Central memory CD8-positive, alpha-beta T cell (primary cell): ENCODE measurements around the gene TLE4.

Source experiments
- ATAC-seq: fragments of 150-1000 bp; cut with Tn5 transposase; replicated peaks from 2 replicates; pipeline ENCODE4 v1.10.0; 2022; ENCODE audit warnings: mild to moderate bottlenecking, moderate FRiP score, moderate number of reproducible peaks; ENCODE audit not compliant: poor library complexity, severe bottlenecking; ENCODE audit errors: extremely low read depth
- DNase-seq, 2 donors: peaks; one replicate each; pipeline ENCODE4 v3.0.0; 2021; ENCODE audit warnings: low spot score in 2 of 2
- H3K27ac Mint-ChIP-seq: one replicate; pipeline ENCODE4 v1.8.0; 2022; ENCODE audit warnings: low read depth, mild to moderate bottlenecking, moderate library complexity, mixed read lengths
- H3K27me3 Mint-ChIP-seq: one replicate; pipeline ENCODE4 v1.8.0; 2022; ENCODE audit warnings: mixed read lengths
- H3K36me3 Mint-ChIP-seq: one replicate; pipeline ENCODE4 v1.8.0; 2022; ENCODE audit warnings: mild to moderate bottlenecking, moderate library complexity, mixed read lengths; ENCODE audit not compliant: insufficient read depth
- H3K4me1 Mint-ChIP-seq: one replicate; pipeline ENCODE4 v1.8.0; 2022; ENCODE audit warnings: mixed read lengths
- H3K4me3 Mint-ChIP-seq: one replicate; pipeline ENCODE4 v1.8.0; 2022; ENCODE audit warnings: mild to moderate bottlenecking, moderate library complexity, mixed read lengths
- H3K9me3 Mint-ChIP-seq: one replicate; pipeline ENCODE4 v1.8.0; 2022; ENCODE audit warnings: mixed read lengths

The TLE4 gene

GRCh38 chr9:79655551-79655950 is 83.8 kb downstream of the TLE4 start:
- ATAC-seq (no peak), DNase-seq (no peak)
- Mint-ChIP-seq H3K4me1 (peaks cover 20% of the 10 kb centered on the region), H3K27me3 (no peaks in the 10 kb centered on the region), H3K36me3 (peaks cover 18% of the 10 kb centered on the region), H3K27ac (no peak overlapping the region), H3K9me3 (no peaks in the 10 kb centered on the region), H3K4me3 (no peak overlapping the region)

GRCh38 chr9:79656169-79656568 is 84.4 kb downstream of the TLE4 start:
- Mint-ChIP-seq H3K9me3 (no peaks in the 10 kb centered on the region), H3K4me1 (peaks cover 18% of the 10 kb centered on the region)

GRCh38 chr9:79657891-79658290 is 86.1 kb downstream of the TLE4 start:
- H3K4me3 Mint-ChIP-seq, result no peak overlapping the region
- H3K9me3 Mint-ChIP-seq, result no peaks in the 10 kb centered on the region
- H3K4me1 Mint-ChIP-seq, result peaks cover 21% of the 10 kb centered on the region
- no peak overlapping the region for H3K27ac Mint-ChIP-seq
- H3K36me3 Mint-ChIP-seq, result peaks cover 12% of the 10 kb centered on the region
- ATAC-seq (no peak), DNase-seq (no peak)
- no peaks in the 10 kb centered on the region for H3K27me3 Mint-ChIP-seq

More at GRCh38 chr9:79656169-79656568, 84.4 kb downstream of the TLE4 start:
- H3K36me3 Mint-ChIP-seq, result peaks cover 14% of the 10 kb centered on the region
- H3K27me3 Mint-ChIP-seq, result no peaks in the 10 kb centered on the region
- H3K4me3 Mint-ChIP-seq, result no peak overlapping the region
- DNase-seq (no peak), ATAC-seq (no peak)
- H3K27ac Mint-ChIP-seq, result no peak overlapping the region

GRCh38 chr9:79658926-79659325 is 87.2 kb downstream of the TLE4 start:
- Mint-ChIP-seq H3K4me3 (no peak overlapping the region), H3K9me3 (no peaks in the 10 kb centered on the region), H3K27ac (peak overlapping the region; percentile 13), H3K27me3 (no peaks in the 10 kb centered on the region), H3K36me3 (peaks cover 9% of the 10 kb centered on the region), H3K4me1 (peaks cover 28% of the 10 kb centered on the region)
- DNase-seq (no peak), ATAC-seq (no peak)

- Mint-ChIP-seq H3K36me3 (peaks cover 10% of the 10 kb centered on the region), H3K27ac (no peak overlapping the region), H3K4me1 (peaks cover 37% of the 10 kb centered on the region), H3K4me3 (no peak overlapping the region), H3K9me3 (no peaks in the 10 kb centered on the region), H3K27me3 (no peaks in the 10 kb centered on the region)
- no peak for DNase-seq
- ATAC-seq, result no peak
Observed at GRCh38 chr9:79660615-79661014, 88.8 kb downstream of the TLE4 start.

GRCh38 chr9:79661279-79661678 is 89.5 kb downstream of the TLE4 start:
- peaks cover 12% of the 10 kb centered on the region for H3K36me3 Mint-ChIP-seq
- H3K4me1 Mint-ChIP-seq, result peaks cover 37% of the 10 kb centered on the region
- H3K27ac Mint-ChIP-seq, result no peak overlapping the region
- no peak for DNase-seq
- H3K27me3 Mint-ChIP-seq, result no peaks in the 10 kb centered on the region
- ATAC-seq, result no peak
- H3K4me3 Mint-ChIP-seq, result no peak overlapping the region
- no peaks in the 10 kb centered on the region for H3K9me3 Mint-ChIP-seq

GRCh38 chr9:79661886-79662536 is 90.2 kb downstream of the TLE4 start:
- Mint-ChIP-seq H3K4me1 (peaks cover 33% of the 10 kb centered on the region), H3K9me3 (no peaks in the 10 kb centered on the region), H3K36me3 (peaks cover 9% of the 10 kb centered on the region), H3K27me3 (no peaks in the 10 kb centered on the region), H3K4me3 (no peak overlapping the region), H3K27ac (no peak overlapping the region)
- ATAC-seq (no peak), DNase-seq (no peak)

- peaks cover 6% of the 10 kb centered on the region for H3K36me3 Mint-ChIP-seq
- H3K4me3 Mint-ChIP-seq, result no peak overlapping the region
- no peak for ATAC-seq
- H3K9me3 Mint-ChIP-seq, result no peaks in the 10 kb centered on the region
- H3K27me3 Mint-ChIP-seq, result no peaks in the 10 kb centered on the region
- no peak for DNase-seq
- peaks cover 35% of the 10 kb centered on the region for H3K4me1 Mint-ChIP-seq
- H3K27ac Mint-ChIP-seq, result no peak overlapping the region
Observed at GRCh38 chr9:79662537-79662956, 90.8 kb downstream of the TLE4 start.

GRCh38 chr9:79663300-79663699 is 91.5 kb downstream of the TLE4 start:
- H3K27ac Mint-ChIP-seq, result no peak overlapping the region
- H3K27me3 Mint-ChIP-seq, result no peaks in the 10 kb centered on the region
- DNase-seq (no peak), ATAC-seq (no peak)
- no peaks in the 10 kb centered on the region for H3K9me3 Mint-ChIP-seq
- no peak overlapping the region for H3K4me3 Mint-ChIP-seq
- H3K36me3 Mint-ChIP-seq, result peaks cover 9% of the 10 kb centered on the region
- H3K4me1 Mint-ChIP-seq, result peaks cover 41% of the 10 kb centered on the region

- Mint-ChIP-seq H3K36me3 (peaks cover 9% of the 10 kb centered on the region), H3K4me3 (no peak overlapping the region), H3K9me3 (no peaks in the 10 kb centered on the region), H3K4me1 (peaks cover 38% of the 10 kb centered on the region), H3K27me3 (no peaks in the 10 kb centered on the region), H3K27ac (no peak overlapping the region)
- ATAC-seq, result no peak
- no peak for DNase-seq
Observed at GRCh38 chr9:79663878-79664277, 92.1 kb downstream of the TLE4 start.

- Mint-ChIP-seq H3K36me3 (peaks cover 9% of the 10 kb centered on the region), H3K4me3 (no peak overlapping the region), H3K4me1 (peaks cover 34% of the 10 kb centered on the region), H3K9me3 (no peaks in the 10 kb centered on the region), H3K27ac (peak overlapping the region; percentile 58), H3K27me3 (no peaks in the 10 kb centered on the region)
- no peak for DNase-seq
- ATAC-seq, result no peak
Observed at GRCh38 chr9:79664375-79664831, 92.6 kb downstream of the TLE4 start.

- Mint-ChIP-seq H3K4me3 (no peak overlapping the region), H3K27me3 (no peaks in the 10 kb centered on the region), H3K4me1 (peaks cover 35% of the 10 kb centered on the region), H3K36me3 (peaks cover 9% of the 10 kb centered on the region), H3K27ac (peak overlapping the region; percentile 58), H3K9me3 (no peaks in the 10 kb centered on the region)
- ATAC-seq, result no peak
- no peak for DNase-seq
Observed at GRCh38 chr9:79665369-79665768, 93.6 kb downstream of the TLE4 start.

GRCh38 chr9:79665931-79666330 is 94.2 kb downstream of the TLE4 start:
- no peak for ATAC-seq
- Mint-ChIP-seq H3K4me3 (no peak overlapping the region), H3K4me1 (peaks cover 40% of the 10 kb centered on the region), H3K27ac (no peak overlapping the region), H3K36me3 (peaks cover 11% of the 10 kb centered on the region), H3K9me3 (no peaks in the 10 kb centered on the region), H3K27me3 (no peaks in the 10 kb centered on the region)
- DNase-seq, result no peak
